Urinary bladder (tissue), 4 donors: Measurements from ENCODE around the gene TRIM32. TPM values are rescaled to one million over a fixed set of nuclear protein-coding genes. Genes with fewer than 3 reads are reported as not detected.

Experiments used
- DNase-seq: peaks from one replicate; pipeline ENCODE4 v3.0.0-alpha.2; 2015; ENCODE audit errors: extremely low spot score
- H3K27ac ChIP-seq: one replicate; pipeline ENCODE4 v1.5.1; 2013; ENCODE audit warnings: low read depth, mild to moderate bottlenecking, moderate library complexity
- H3K36me3 ChIP-seq: one replicate; pipeline ENCODE4 v1.6.1; 2013; ENCODE audit warnings: mild to moderate bottlenecking, moderate library complexity; ENCODE audit not compliant: insufficient read depth
- H3K4me1 ChIP-seq: one replicate; pipeline ENCODE4 v1.6.1; 2013; ENCODE audit warnings: mild to moderate bottlenecking, moderate library complexity; ENCODE audit not compliant: insufficient read depth
- H3K4me3 ChIP-seq: one replicate; pipeline ENCODE4 v1.5.1; 2013; ENCODE audit warnings: low read depth, low read length
- WGBS: extraction: QIAGEN DNeasy Blood & Tissue Kit; methylation state at CpG from one replicate; pipeline ENCODE4 v1.1.7; 2013; 5-methylcytosine and 5-hydroxymethylcytosine counted together
- polyA plus RNA-seq: library from polyadenylated mRNA; stranded (reverse); fragments of 200-250 nt; gene quantifications from one replicate; pipeline ENCODE4 v1.2.3, GENCODE V29; 2013
- total RNA-seq: library from RNA; depleted of rRNA; stranded (reverse); fragments of >200 nt; gene quantifications from one replicate; pipeline ENCODE4 v1.2.3, GENCODE V29; 2014
- donor health status: healthy with polysubstance abuse.
- donor health status: healthy.

The TRIM32 gene
- total and polyA plus RNA-seq, 2 donors, result 10.3 to 15.8 TPM

- Histone ChIP-seq H3K4me3 (no peak overlapping the region), H3K4me1 (peaks cover 2% of the 10 kb centered on the region), H3K36me3 (no peaks in the 10 kb centered on the region), H3K27ac (no peak overlapping the region)
- DNase-seq, result no peak
Measured at GRCh38 chr9:116704470-116704869, 17.4 kb downstream of the TRIM32 start.

- DNase-seq, result no peak
- 28% methylated on average over 1 of the region's 1 CpG for WGBS
- H3K4me1 ChIP-seq, result peaks cover 2% of the 10 kb centered on the region
- H3K27ac ChIP-seq, result no peak overlapping the region
- no peak overlapping the region for H3K4me3 ChIP-seq
- H3K36me3 ChIP-seq, result no peaks in the 10 kb centered on the region
Measured at GRCh38 chr9:116705531-116705930, 18.4 kb downstream of the TRIM32 start.

GRCh38 chr9:116706310-116707290, 19.5 kb downstream of the TRIM32 start:
- Histone ChIP-seq H3K4me3 (no peak overlapping the region), H3K36me3 (no peaks in the 10 kb centered on the region), H3K4me1 (peaks cover 2% of the 10 kb centered on the region), H3K27ac (no peak overlapping the region)
- no peak for DNase-seq
- WGBS, result 85% methylated on average over 8 of the region's 8 CpGs

GRCh38 chr9:116712781-116713180, 25.7 kb downstream of the TRIM32 start:
- peaks cover 2% of the 10 kb centered on the region for H3K4me1 ChIP-seq
- no peak overlapping the region for H3K27ac ChIP-seq
- no peak for DNase-seq
- 71% methylated on average over 3 of the region's 3 CpGs for WGBS
- no peaks in the 10 kb centered on the region for H3K36me3 ChIP-seq
- no peak overlapping the region for H3K4me3 ChIP-seq

GRCh38 chr9:116713271-116713670, 26.2 kb downstream of the TRIM32 start:
- Histone ChIP-seq H3K4me1 (peaks cover 2% of the 10 kb centered on the region), H3K4me3 (no peak overlapping the region), H3K36me3 (no peaks in the 10 kb centered on the region), H3K27ac (no peak overlapping the region)
- WGBS, result 68% methylated on average over 4 of the region's 4 CpGs
- no peak for DNase-seq

GRCh38 chr9:116715751-116716150, 28.6 kb downstream of the TRIM32 start:
- Histone ChIP-seq H3K27ac (no peak overlapping the region), H3K4me3 (no peak overlapping the region), H3K4me1 (no peaks in the 10 kb centered on the region), H3K36me3 (no peaks in the 10 kb centered on the region)
- WGBS, result 96% methylated on average over 1 of the region's 1 CpG
- no peak for DNase-seq

- no peak overlapping the region for H3K4me3 ChIP-seq
- no peaks in the 10 kb centered on the region for H3K36me3 ChIP-seq
- no peaks in the 10 kb centered on the region for H3K4me1 ChIP-seq
- H3K27ac ChIP-seq, result no peak overlapping the region
- DNase-seq, result no peak
Measured at GRCh38 chr9:116716438-116716837, 29.3 kb downstream of the TRIM32 start.

GRCh38 chr9:116717150-116717549, 30.0 kb downstream of the TRIM32 start:
- no peak overlapping the region for H3K27ac ChIP-seq
- 39% methylated on average over 7 of the region's 7 CpGs for WGBS
- H3K4me3 ChIP-seq, result no peak overlapping the region
- DNase-seq, result no peak
- no peaks in the 10 kb centered on the region for H3K36me3 ChIP-seq
- H3K4me1 ChIP-seq, result no peaks in the 10 kb centered on the region

GRCh38 chr9:116718111-116718510, 31.0 kb downstream of the TRIM32 start:
- 90% methylated on average over 4 of the region's 4 CpGs for WGBS
- no peak for DNase-seq
- Histone ChIP-seq H3K36me3 (no peaks in the 10 kb centered on the region), H3K4me3 (no peak overlapping the region), H3K27ac (no peak overlapping the region), H3K4me1 (no peaks in the 10 kb centered on the region)

GRCh38 chr9:116720111-116720510, 33.0 kb downstream of the TRIM32 start:
- H3K36me3 ChIP-seq, result no peaks in the 10 kb centered on the region
- no peak overlapping the region for H3K27ac ChIP-seq
- H3K4me1 ChIP-seq, result no peaks in the 10 kb centered on the region
- WGBS, result 74% methylated on average over 2 of the region's 2 CpGs
- no peak overlapping the region for H3K4me3 ChIP-seq
- no peak for DNase-seq

- 96% methylated on average over 3 of the region's 3 CpGs for WGBS
- DNase-seq, result no peak
- Histone ChIP-seq H3K4me1 (no peaks in the 10 kb centered on the region), H3K27ac (no peak overlapping the region), H3K36me3 (no peaks in the 10 kb centered on the region), H3K4me3 (no peak overlapping the region)
Measured at GRCh38 chr9:116721411-116721810, 34.3 kb downstream of the TRIM32 start.

GRCh38 chr9:116721944-116722343, 34.8 kb downstream of the TRIM32 start:
- 91% methylated on average over 2 of the region's 2 CpGs for WGBS
- DNase-seq, result no peak
- Histone ChIP-seq H3K36me3 (no peaks in the 10 kb centered on the region), H3K4me1 (no peaks in the 10 kb centered on the region), H3K4me3 (no peak overlapping the region), H3K27ac (no peak overlapping the region)

GRCh38 chr9:116724123-116724522, 37.0 kb downstream of the TRIM32 start:
- no peaks in the 10 kb centered on the region for H3K36me3 ChIP-seq
- H3K4me1 ChIP-seq, result no peaks in the 10 kb centered on the region
- no peak overlapping the region for H3K27ac ChIP-seq
- 15% methylated on average over 3 of the region's 3 CpGs for WGBS
- no peak overlapping the region for H3K4me3 ChIP-seq
- no peak for DNase-seq

GRCh38 chr9:116726602-116727001, 39.5 kb downstream of the TRIM32 start:
- Histone ChIP-seq H3K36me3 (no peaks in the 10 kb centered on the region), H3K27ac (no peak overlapping the region), H3K4me3 (no peak overlapping the region), H3K4me1 (no peaks in the 10 kb centered on the region)
- DNase-seq, result no peak
